Non-pigmented ciliary epithelial cell (primary cell): ENCODE measurements around the gene TPBGL.

Experiments used
- DNase-seq: peaks from one replicate; pipeline ENCODE4 v3.0.0-alpha.2; 2010; ENCODE audit warnings: low read depth

The TPBGL gene

DNA sequence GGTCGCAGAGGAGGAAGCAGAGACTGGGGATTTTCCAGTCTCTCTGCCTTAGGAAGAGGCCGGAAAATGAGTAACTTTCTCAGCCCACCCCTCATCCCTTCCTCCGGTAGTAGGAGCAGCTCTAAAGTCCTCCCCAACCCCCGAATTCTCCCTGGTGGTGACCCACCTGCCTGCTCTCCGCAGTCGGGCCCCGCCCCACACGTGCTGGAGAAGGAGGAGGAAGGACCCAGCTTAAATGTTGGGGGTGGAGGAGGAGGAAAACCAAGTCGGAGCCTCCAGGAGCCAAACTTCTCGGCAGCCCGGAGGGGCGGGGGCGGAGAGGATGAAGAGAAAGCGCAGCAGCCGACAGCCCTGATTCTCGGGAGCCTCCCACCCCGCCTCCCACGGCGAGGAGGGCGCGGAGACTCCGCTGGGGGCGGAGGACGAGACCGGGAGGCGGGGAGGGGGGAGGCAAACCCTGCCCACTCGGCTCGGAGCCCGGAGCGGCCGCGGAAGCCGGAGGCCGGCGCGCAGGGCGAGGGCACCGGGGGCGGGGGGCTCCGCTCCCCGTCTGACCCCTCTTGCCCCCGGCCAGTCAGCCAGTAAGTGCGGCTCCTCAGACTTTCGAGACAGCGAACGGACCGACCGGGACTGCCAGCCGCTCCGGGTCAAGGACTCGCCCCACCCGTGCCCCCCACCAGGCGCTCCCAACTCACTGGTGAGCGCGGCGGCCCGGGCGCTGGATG, at the start of gene TPBGL:
Gene TPBGL (plus strand): TSS at position 464 of the 725 bp plus-strand sequence. CDS start 276 bp downstream, outside the sequence.
- DNase-seq, result no peak

- DNase-seq, result no peak
These were observed 49.2 kb upstream of the TPBGL start for GRCh38 chr11:75191330-75191717.

- DNase-seq, result no peak
These were observed 47.3 kb upstream of the TPBGL start for GRCh38 chr11:75193271-75193670.

GRCh38 chr11:75193711-75194110, 46.9 kb upstream of the TPBGL start:
- no peak for DNase-seq

GRCh38 chr11:75194147-75194546, 46.4 kb upstream of the TPBGL start:
- DNase-seq, result no peak

DNA sequence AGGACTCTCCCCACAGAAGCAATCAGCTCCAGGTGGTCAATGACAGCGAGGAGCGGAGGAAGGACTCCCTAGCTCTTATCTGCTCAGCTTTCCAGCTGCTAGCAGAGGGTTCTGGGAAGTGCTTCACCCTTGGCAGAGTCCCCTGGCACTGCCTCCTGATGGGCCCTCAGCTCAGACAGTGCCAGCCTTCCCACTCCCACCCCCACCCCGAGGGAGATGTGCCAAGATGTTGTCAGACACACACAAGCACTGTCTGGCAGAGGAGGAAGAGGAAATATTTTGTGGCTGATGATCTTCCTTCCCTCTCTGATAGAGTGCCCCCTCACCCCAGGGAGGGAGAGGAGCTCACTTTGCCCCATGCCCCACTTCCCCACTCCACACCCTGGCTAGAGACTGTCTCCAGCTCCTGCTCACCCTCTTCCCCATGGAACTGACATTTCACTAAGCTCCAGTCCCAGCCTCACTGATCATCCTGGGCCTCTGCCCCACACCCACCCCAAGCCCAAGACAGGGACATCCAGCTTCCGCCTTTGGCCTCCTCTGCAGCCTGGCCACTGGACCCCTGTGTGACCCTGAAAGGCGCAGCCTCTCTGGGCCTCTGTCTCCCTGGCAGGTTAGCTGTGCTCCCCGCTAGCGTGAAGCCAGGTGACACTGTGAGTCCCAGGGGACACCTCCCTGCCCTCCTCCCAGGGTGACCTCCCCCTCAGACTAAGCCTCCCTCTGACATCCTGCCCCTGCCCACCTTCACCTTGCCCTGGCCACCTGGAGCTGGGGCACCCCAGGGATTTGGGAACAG, 45.2 kb upstream of the TPBGL start:
- no peak for DNase-seq

DNA sequence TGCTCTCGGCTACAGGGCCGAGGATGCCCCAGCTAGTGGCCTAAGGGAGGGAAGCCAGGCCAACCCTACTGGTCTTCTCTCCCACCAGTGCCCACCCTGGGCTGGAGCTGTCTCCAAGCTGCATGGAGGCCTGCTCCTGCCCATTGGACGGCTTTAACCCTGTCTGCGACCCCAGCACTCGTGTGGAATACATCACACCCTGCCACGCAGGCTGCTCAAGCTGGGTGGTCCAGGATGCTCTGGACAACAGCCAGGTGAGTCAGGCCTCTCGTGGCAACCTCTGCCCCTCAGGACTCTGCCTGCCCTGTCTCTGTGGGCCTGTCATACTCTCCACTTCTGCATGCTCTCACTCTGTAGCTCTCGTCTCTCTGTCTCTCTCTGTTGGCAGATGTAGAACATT, 44.1 kb upstream of the TPBGL start:
- no peak for DNase-seq

GRCh38 chr11:75197512-75198277, 42.9 kb upstream of the TPBGL start:
- no peak for DNase-seq

DNA sequence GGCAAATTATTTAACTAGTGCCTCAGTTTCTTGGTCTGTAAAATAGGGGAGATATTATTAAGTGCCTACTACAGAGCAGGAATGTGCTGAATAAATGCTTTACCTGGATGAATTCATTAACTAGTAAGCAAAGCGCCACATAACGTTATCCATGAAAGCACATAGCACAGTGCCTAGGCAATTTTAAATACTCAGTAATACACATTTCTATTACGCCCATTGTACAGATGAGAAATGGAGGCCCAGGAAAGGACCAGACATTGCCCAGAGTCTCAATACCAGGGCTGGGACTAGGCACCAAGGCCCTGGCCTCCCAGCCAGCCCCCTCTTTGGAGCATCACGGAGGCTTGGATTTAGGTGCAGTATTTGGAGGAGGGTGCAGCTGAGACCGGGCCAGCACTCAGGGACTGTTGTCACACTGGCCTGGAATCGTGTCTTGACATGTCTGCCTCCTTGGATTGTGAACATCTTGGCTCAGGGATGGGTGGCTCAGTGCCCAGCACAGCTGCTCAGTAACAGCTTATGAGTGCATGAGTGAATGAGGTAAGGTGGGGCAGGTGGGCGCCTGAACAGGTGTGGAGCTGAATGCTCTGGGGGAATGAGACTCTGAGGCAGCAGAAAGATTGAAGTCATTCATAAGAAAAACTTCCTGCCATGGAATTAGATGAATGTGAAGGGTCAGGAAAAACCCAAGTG, 42.1 kb upstream of the TPBGL start:
- no peak for DNase-seq

DNA sequence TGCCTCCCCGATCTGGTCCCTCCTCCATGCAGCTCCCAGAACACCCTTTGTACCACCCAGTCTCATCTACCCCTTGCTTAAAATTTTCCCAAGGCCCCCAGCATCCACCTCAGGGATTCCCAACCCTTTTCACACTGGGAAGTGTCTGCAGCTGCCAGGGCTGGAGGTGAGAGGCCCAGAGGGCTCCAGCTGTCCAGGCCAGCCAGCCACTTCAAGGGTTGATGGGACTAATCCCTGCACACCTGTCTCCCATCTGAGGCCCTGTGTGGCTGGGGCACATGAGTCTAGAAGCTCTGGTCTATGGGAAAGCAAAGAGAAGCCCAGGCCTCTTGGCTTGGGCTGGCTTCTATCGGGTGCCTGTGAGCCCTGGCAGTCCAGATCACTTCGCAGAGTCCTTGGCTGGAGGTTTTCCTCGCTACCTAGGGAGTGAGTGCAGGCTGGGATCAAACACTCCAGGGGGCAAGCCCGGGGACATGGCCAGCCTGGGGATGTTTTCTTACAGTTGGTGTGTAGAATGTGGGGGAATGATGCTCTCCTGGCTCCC, 41.1 kb upstream of the TPBGL start:
- DNase-seq, result no peak

- no peak for DNase-seq
These were observed 40.5 kb upstream of the TPBGL start for GRCh38 chr11:75200051-75200450.

DNA sequence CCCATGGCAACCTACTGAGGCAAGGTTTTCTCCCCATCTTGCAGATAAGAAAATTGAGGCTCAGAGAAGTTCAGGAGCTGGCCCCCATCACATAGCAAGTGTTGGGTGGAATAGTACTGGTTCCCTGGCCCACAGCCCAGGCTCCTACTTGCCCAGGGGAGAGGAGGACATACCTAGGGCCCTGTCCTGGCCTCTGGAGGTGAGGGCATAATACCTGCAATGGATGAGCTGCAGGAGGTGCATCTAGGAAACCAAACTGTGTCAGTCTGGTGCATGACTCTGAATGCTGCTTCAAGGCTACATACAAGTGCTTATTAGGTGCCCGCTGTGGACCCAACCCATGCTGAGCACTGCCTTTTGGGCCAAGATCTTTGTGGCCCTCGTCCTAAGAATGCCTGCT, 40.0 kb upstream of the TPBGL start:
- no peak for DNase-seq

DNA sequence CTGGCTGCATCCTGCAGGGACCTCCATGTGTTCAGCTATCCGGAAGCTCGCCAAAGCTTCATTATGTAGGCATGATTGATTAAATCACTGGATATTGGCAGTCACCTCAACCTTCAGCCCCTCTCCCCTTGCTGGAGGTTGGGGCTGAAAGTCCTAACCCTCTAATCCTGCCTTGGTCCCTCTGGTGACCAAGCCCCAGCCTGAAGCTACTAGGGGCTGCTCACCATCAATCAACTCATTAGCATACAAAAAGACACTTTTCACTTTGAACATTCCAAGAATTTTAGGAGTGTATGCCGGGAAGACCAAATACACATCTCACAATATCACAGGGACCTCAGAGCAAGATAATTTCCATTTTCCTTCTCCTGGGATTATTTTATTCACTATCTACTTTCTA, 38.8 kb upstream of the TPBGL start:
- no peak for DNase-seq

DNA sequence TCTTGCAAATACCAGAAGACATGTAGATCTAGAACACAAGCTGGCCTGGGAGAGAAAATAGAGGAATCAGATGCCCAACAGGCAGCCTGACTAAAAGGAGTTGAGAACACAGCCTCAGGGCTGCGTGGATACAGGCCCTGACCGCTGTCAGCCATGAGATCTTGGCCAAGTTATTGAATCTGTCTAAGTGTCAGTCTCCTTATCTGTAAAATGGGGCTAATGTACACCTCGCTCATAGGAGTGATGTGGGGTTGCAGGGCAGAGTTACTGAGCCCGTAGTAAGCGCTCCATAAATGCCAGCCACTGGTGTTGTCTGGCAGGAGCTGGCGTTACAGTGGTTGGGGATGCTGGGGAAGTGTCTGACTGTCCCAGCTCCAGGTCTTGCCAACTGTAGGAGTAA, 38.4 kb upstream of the TPBGL start:
- no peak for DNase-seq

GRCh38 chr11:75203138-75203537, 37.4 kb upstream of the TPBGL start:
- no peak for DNase-seq

DNA sequence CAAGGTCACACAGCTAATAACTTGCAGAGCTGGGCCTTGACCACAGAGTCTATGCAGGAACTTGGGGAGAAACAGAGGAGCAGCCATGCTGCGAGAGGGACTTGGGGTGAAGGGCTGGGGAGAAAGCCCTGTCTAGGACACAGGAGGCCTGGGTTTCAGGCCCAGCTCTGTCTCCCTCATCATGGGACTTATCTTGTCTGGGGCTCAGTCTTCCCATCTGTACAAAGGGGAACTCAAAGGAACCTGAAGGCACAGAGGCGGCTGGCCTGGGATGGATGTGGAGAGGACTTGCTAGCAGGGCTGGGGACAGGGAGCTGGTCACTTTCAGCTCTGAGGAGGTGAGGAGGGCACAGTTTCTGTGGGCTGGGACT, 36.9 kb upstream of the TPBGL start:
- no peak for DNase-seq

DNA sequence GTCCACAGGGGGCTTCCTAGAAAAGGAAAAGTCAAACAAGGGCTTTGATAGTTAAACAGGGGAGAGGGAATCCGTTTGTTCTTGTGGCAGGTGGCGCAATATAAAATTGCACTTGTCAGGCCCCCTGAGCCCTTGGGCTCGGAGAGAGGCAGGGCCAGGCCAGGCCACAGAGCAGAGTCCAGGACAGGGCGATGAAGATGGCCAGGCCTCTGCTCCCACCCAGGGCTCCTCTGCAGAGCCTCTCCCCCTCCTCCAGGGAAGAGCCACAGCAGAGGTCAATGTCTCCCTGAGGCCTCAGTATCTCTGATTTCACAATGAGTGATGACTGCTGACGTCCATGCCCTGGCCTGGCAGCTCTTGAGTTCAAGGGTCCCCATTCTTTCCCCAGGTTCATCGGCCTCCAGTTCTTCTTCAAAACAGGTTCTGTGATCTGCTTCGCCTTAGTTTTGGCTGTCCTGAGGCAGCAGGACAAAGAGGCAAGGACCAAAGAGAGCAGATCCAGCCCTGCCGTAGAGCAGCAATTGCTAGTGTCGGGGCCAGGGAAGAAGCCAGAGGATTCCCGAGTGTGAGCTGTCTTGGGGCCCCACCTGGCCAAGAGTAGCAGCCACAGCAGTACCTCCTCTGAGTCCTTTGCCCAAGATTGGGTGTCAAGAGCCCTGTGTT, 36.4 kb upstream of the TPBGL start:
- no peak for DNase-seq

GRCh38 chr11:75204685-75205563, 35.6 kb upstream of the TPBGL start:
- peak; percentile 42 for DNase-seq

GRCh38 chr11:75205564-75206020, 35.0 kb upstream of the TPBGL start:
- no peak for DNase-seq

GRCh38 chr11:75208446-75208845, 32.1 kb upstream of the TPBGL start:
- DNase-seq, result no peak
